Measurements from ENCODE around the gene ASH1L. TPM values are rescaled to one million over a fixed set of nuclear protein-coding genes. Genes with fewer than 3 reads are reported as not detected.
A peak's percentile ranks its signal among the peaks of the same experiment; 100 is the strongest.

The ASH1L gene
- total and polyA plus RNA-seq, 9 of the 15 experiments (the other 6 are each of a cell fraction or from before 2014, with no cell fraction given) = 2.0 to 23.3 (median 14.6) TPM

- WGBS (ENCODE audit: insufficient coverage, low coverage, missing lambda C conversion rate) = 89% methylated on average over 11 of the region's 11 CpGs
- in situ Hi-C loops (cut with MboI) = no loop called here
- FAIRE-seq = no peak
Observed at GRCh38 chr1:155329980-155330598, 232.5 kb downstream of the ASH1L start.

More at GRCh38 chr1:155329980-155330598, 232.5 kb downstream of the ASH1L start:
- ChIA-PET POLR2A (interaction anchor here (0.6 to 0.8 kb wide), 2 partner anchors 135 to 283 kb away, joined by 3 read pairs; no protein-coding TSS in a partner anchor), CTCF (ENCODE audit: low intra/inter-chr PET ratio) (no interaction called here)
- Histone ChIP-seq H3K9me1 (ENCODE audit: control insufficient read depth, insufficient read depth, low read length) (no peaks in the 10 kb centered on the region), H3K4me3 (no peak overlapping the region), H4K20me1 (replicated peaks; ENCODE audit: control insufficient read depth, insufficient read depth, low read length) (no peaks in the 10 kb centered on the region; the same call in 1 of the 2 replicates), H3K4me1 (replicated peaks in 1 of 2; ENCODE audit: control insufficient read depth in 2 of 2, insufficient read depth in 2 of 2, low read length in 2 of 2) (peaks cover 9 to 17% of the 10 kb centered on the region in 2 experiments; a peak in 4 of 5 replicates), H3K4me2 (ENCODE audit: insufficient read depth, low read length) (no peak overlapping the region), H3K36me3 (ENCODE audit: control insufficient read depth, insufficient read depth, low read length) (peaks cover 60% of the 10 kb centered on the region), H2AFZ (ENCODE audit: low read depth, low read length) (no peak overlapping the region), H3K79me2 (ENCODE audit: control insufficient read depth, insufficient read depth, low read length) (peaks cover 11% of the 10 kb centered on the region), H3K9ac (ENCODE audit: insufficient read depth in 1 of 2, low read depth in 2 of 2, low read length in 2 of 2) (0 out of 4 replicates have a peak overlapping the region, but pooled peaks of 1 of the 2 experiments have one; percentile 29), H3K27me3 (ENCODE audit: control insufficient read depth in 2 of 2, insufficient read depth in 2 of 2, low read length in 2 of 2) (no peaks in the 10 kb centered on the region), H3K27ac (ENCODE audit: extremely low read depth, low read depth, low read length) (no peak overlapping the region), H3K9me3 (replicated peaks; ENCODE audit: control insufficient read depth, insufficient read depth, low read depth, low read length) (no peaks in the 10 kb centered on the region)
- ATAC-seq (no peak), DNase-seq (ENCODE audit: extremely low read depth in 1 of 4, low spot score in 3 of 4) (no peak)
- TF ChIP-seq ZBTB40 (IDR thresholded peaks at IDR 0.05) (no peak), ZBTB40 (CRISPR knock-in tag; IDR thresholded peaks at IDR 0.05) (no peak), RBM22 (IDR thresholded peaks at IDR 0.05; ENCODE audit: low read depth, low read length, poor library complexity, severe bottlenecking) (peak; percentile 67), THRB (CRISPR knock-in tag; conservative IDR thresholded peaks at IDR 0.05) (no peak), KLF1 (tag; IDR thresholded peaks at IDR 0.05) (no peak), POLR2G (IDR thresholded peaks at IDR 0.05; ENCODE audit: low read depth, low read length) (0 out of 2 replicates have a peak, but pooled peaks have one; percentile 47)
- BruUV-seq (replicated peaks) = no TSS peak
- intact Hi-C loops (cut with micrococcal nuclease) = loop anchor here (10.0 kb wide), 1 partner anchor 265 kb away; no protein-coding TSS in a partner anchor
